ENCODE measurements around the gene PSME3IP1.

PSME3IP1 gene

DNA sequence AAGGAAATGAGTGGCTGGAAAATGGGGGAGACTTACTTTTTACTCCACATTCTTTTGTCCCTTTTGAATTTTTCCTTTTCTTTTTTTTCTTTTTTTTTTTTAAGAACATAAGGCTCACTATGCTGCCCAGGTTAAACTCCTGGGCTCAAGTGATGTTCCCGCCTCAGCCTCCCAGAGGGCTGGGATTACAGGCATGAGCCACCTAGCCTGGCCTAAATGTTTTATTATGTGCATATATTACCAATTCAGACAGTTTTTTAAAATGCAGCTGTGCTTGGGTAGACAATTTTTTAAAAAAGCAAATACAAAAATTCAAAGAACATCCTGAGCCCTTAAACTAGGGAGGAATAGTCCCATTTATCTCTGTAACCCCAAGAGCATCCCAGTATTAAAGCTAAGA is 28.3 kb downstream of the PSME3IP1 start:
- Histone ChIP-seq H3K9me3 (ENCODE audit: low read depth, low read length) (no peaks in the 10 kb centered on the region), H3K9ac (ENCODE audit: insufficient read length) (no peak overlapping the region), H3K27ac (no peak overlapping the region), H3K36me3 (ENCODE audit: insufficient read depth, low read length) (peaks cover 17% of the 10 kb centered on the region; the same call in 1 of the 2 replicates), H3K4me3 (no peak overlapping the region)
- DNase-seq (ENCODE audit: low read depth, low spot score) = no peak
- TF ChIP-seq FOXP2 (optimal IDR thresholded peaks at IDR 0.05; ENCODE audit: control extremely low read depth, extremely low read length, insufficient read depth) (no peak), POLR2AphosphoS5 (IDR thresholded peaks at IDR 0.05; ENCODE audit: borderline replicate concordance, low read depth, low read length) (no peak), EZH2 (IDR thresholded peaks at IDR 0.05) (no peak)

DNA sequence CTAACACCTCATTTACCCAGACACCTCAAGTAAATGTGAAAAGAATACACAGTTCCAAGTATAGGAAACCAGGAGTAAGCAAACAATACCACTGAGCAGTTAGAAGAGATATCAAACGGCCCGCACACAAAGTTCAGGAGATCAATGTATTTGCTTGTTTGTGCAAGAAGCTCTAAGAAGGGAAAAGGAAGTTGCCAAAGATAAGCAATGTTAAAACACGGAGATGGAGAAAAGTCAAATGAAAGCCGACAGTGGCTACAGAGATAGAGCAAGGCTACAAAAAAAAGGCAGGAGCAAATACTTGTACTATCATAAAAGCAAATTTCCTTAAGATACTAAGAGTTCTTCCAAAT is 29.5 kb downstream of the PSME3IP1 start:
- DNase-seq (ENCODE audit: low read depth, low spot score) = no peak
- Histone ChIP-seq H3K4me3 (no peak overlapping the region), H3K9me3 (ENCODE audit: low read depth, low read length) (no peaks in the 10 kb centered on the region), H3K36me3 (ENCODE audit: insufficient read depth, low read length) (peaks cover 17% of the 10 kb centered on the region; the same call in 1 of the 2 replicates), H3K9ac (ENCODE audit: insufficient read length) (no peak overlapping the region), H3K27ac (no peak overlapping the region)
- no peak for TF ChIP-seq FOXP2 (optimal IDR thresholded peaks at IDR 0.05; ENCODE audit: control extremely low read depth, extremely low read length, insufficient read depth)

- no peak for DNase-seq (ENCODE audit: low read depth, low spot score)
- no peak overlapping the region for H3K4me3 ChIP-seq
- TF ChIP-seq FOXP2 (optimal IDR thresholded peaks at IDR 0.05; ENCODE audit: control extremely low read depth, extremely low read length, insufficient read depth) = no peak
- TF ChIP-seq POLR2AphosphoS5 (IDR thresholded peaks at IDR 0.05; ENCODE audit: borderline replicate concordance, low read depth, low read length) = no peak
- TF ChIP-seq EZH2 (IDR thresholded peaks at IDR 0.05) = no peak
- no peak overlapping the region for H3K27ac ChIP-seq
- H3K9ac ChIP-seq (ENCODE audit: insufficient read length) = no peak overlapping the region
- peaks cover 17% of the 10 kb centered on the region; the same call in 1 of the 2 replicates for H3K36me3 ChIP-seq (ENCODE audit: insufficient read depth, low read length)
- no peaks in the 10 kb centered on the region for H3K9me3 ChIP-seq (ENCODE audit: low read depth, low read length)
These were observed 30.0 kb downstream of the PSME3IP1 start for GRCh38 chr16:57155702-57156350.

DNA sequence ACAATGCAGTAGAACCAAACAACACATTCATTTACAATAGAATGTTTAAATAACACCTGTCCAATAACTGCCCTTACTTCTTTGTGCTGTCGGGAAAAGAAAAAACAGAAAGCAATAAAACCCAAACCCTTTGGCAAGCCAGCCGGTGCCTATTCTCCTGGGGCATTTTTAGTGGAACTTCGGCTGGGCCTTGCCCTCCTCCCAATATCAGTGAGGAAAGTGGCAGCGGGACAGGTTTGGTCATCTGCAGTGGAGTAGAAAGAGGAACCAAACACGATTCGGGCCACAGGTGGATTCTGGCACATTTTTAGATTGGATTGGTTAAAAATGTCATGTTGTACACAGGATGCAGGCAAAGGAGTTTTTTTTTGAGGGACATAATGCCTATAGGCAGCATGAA is 32.0 kb downstream of the PSME3IP1 start:
- Histone ChIP-seq H3K36me3 (ENCODE audit: insufficient read depth, low read length) (peaks cover 10% of the 10 kb centered on the region; the same call in 1 of the 2 replicates), H3K9me3 (ENCODE audit: low read depth, low read length) (no peaks in the 10 kb centered on the region), H3K27ac (no peak overlapping the region), H3K9ac (ENCODE audit: insufficient read length) (no peak overlapping the region), H3K4me3 (no peak overlapping the region)
- no peak for DNase-seq (ENCODE audit: low read depth, low spot score)
- TF ChIP-seq EZH2 (IDR thresholded peaks at IDR 0.05) = no peak
- no peak for TF ChIP-seq FOXP2 (optimal IDR thresholded peaks at IDR 0.05; ENCODE audit: control extremely low read depth, extremely low read length, insufficient read depth)
- no peak for TF ChIP-seq POLR2AphosphoS5 (IDR thresholded peaks at IDR 0.05; ENCODE audit: borderline replicate concordance, low read depth, low read length)

GRCh38 chr16:57152096-57153093 is 33.4 kb downstream of the PSME3IP1 start:
- no peaks in the 10 kb centered on the region; the same call in 1 of the 2 replicates for H3K36me3 ChIP-seq (ENCODE audit: insufficient read depth, low read length)

GRCh38 chr16:57151369-57151768 is 34.5 kb downstream of the PSME3IP1 start:
- no peak overlapping the region for H3K27ac ChIP-seq
- no peaks in the 10 kb centered on the region; the same call in 1 of the 2 replicates for H3K36me3 ChIP-seq (ENCODE audit: insufficient read depth, low read length)
- no peak overlapping the region for H3K4me3 ChIP-seq
- H3K9ac ChIP-seq (ENCODE audit: insufficient read length) = no peak overlapping the region
- TF ChIP-seq POLR2AphosphoS5 (IDR thresholded peaks at IDR 0.05; ENCODE audit: borderline replicate concordance, low read depth, low read length) = no peak
- no peak for TF ChIP-seq FOXP2 (optimal IDR thresholded peaks at IDR 0.05; ENCODE audit: control extremely low read depth, extremely low read length, insufficient read depth)
- TF ChIP-seq EZH2 (IDR thresholded peaks at IDR 0.05) = no peak
- DNase-seq (ENCODE audit: low read depth, low spot score) = no peak
- no peaks in the 10 kb centered on the region for H3K9me3 ChIP-seq (ENCODE audit: low read depth, low read length)

More at GRCh38 chr16:57152096-57153093, 33.4 kb downstream of the PSME3IP1 start:
- no peak overlapping the region for H3K4me3 ChIP-seq
- TF ChIP-seq FOXP2 (optimal IDR thresholded peaks at IDR 0.05; ENCODE audit: control extremely low read depth, extremely low read length, insufficient read depth) = no peak
- TF ChIP-seq POLR2AphosphoS5 (IDR thresholded peaks at IDR 0.05; ENCODE audit: borderline replicate concordance, low read depth, low read length) = no peak
- no peak for TF ChIP-seq EZH2 (IDR thresholded peaks at IDR 0.05)
- H3K27ac ChIP-seq = no peak overlapping the region
- no peak for DNase-seq (ENCODE audit: low read depth, low spot score)
- no peaks in the 10 kb centered on the region for H3K9me3 ChIP-seq (ENCODE audit: low read depth, low read length)
- no peak overlapping the region for H3K9ac ChIP-seq (ENCODE audit: insufficient read length)

DNA sequence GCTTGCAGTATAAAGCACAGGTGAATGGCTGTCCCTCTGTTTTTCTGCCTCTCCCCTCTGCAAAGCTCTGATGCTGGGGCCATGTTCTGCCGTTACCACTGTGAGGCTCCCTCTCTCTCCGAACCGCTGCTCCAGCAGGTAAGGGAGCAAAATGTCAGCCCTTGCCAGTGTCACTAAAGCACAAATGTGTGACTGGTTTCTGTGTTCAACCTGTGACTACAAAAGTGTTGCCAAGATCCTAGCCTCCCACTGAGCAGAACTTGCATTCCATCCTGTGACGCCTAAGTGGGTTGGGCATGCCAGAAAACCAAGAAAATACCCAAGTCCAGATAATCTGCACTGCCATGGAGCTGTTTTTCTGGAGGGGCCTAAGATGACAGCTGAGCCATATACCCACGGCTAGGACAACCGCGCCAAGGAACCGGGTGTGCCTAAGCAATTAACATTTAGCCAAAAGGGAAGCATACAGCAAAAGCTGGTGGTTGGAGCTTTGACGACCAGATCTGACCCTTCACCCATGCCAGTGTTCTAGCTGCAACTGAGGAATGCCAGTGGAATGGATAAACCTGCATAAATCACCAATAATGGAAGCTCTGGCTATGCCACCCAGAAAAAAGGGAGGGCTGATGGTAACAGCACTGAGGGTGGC is 35.0 kb downstream of the PSME3IP1 start:
- no peak for DNase-seq (ENCODE audit: low read depth, low spot score)
- Histone ChIP-seq H3K27ac (no peak overlapping the region), H3K4me3 (no peak overlapping the region), H3K9me3 (ENCODE audit: low read depth, low read length) (no peaks in the 10 kb centered on the region), H3K9ac (ENCODE audit: insufficient read length) (no peak overlapping the region), H3K36me3 (ENCODE audit: insufficient read depth, low read length) (no peaks in the 10 kb centered on the region; the same call in 1 of the 2 replicates)
- TF ChIP-seq FOXP2 (optimal IDR thresholded peaks at IDR 0.05; ENCODE audit: control extremely low read depth, extremely low read length, insufficient read depth) (no peak), POLR2AphosphoS5 (IDR thresholded peaks at IDR 0.05; ENCODE audit: borderline replicate concordance, low read depth, low read length) (no peak), EZH2 (IDR thresholded peaks at IDR 0.05) (no peak)

DNA sequence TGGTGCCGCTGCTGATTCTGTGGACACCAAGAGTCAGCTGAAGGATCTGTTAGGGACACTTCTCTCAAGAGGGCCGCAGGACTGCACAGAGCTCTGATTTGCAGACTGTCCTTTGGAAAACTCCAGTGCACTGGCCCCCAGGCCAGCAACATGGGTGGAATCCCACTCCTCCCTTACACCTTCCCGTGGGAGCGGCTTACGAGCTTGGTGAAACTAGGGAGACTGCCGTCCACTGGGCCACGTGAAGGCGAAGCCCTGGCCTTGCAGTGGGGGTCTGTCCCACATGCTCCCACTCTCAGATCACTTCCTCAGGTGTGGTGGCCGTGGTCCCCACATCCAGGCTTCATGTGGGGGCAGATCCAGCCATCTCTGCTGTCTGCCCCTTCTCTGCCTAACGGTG is 36.4 kb downstream of the PSME3IP1 start:
- Histone ChIP-seq H3K36me3 (ENCODE audit: insufficient read depth, low read length) (no peaks in the 10 kb centered on the region; the same call in 1 of the 2 replicates), H3K9ac (ENCODE audit: insufficient read length) (no peak overlapping the region), H3K9me3 (ENCODE audit: low read depth, low read length) (no peaks in the 10 kb centered on the region), H3K27ac (no peak overlapping the region), H3K4me3 (no peak overlapping the region)
- DNase-seq (ENCODE audit: low read depth, low spot score) = no peak
- TF ChIP-seq EZH2 (IDR thresholded peaks at IDR 0.05) = no peak
- no peak for TF ChIP-seq FOXP2 (optimal IDR thresholded peaks at IDR 0.05; ENCODE audit: control extremely low read depth, extremely low read length, insufficient read depth)
- no peak for TF ChIP-seq POLR2AphosphoS5 (IDR thresholded peaks at IDR 0.05; ENCODE audit: borderline replicate concordance, low read depth, low read length)

All from SK-N-MC (cell line).